ENCODE data around the gene RPGR.

Gene RPGR

GRCh38 chrX:38327775-38328081, 419 bp upstream of the RPGR start:
- no peak for DNase-seq (ENCODE audit: low spot score)

- DNase-seq (ENCODE audit: low spot score), result no peak
These were observed 1.2 kb downstream of the RPGR start for GRCh38 chrX:38326086-38326485.

GRCh38 chrX:38320819-38321218, 6.5 kb downstream of the RPGR start:
- no peak for DNase-seq (ENCODE audit: low spot score)

DNA sequence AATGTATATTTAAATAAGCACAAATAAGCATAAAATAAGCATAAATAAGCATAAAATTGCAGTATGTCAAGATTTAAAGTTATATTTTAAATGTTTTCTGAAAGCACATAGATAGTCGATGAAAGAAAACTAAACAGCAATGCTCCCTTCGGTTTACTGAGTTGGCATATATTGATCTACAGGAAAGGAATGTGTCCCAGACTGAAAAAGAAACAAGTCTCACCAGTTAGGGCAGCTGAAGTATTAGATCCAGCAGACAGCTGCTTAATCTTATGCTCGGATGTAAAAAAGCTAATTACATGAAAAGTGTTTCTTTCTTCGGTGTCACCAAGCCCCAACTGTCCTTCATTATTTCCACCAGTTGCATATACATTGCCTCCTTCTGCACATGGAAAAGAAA, 8.7 kb downstream of the RPGR start:
- DNase-seq (ENCODE audit: low spot score), result no peak

GRCh38 chrX:38318196-38318595, 9.1 kb downstream of the RPGR start:
- no peak for DNase-seq (ENCODE audit: low spot score)

DNA sequence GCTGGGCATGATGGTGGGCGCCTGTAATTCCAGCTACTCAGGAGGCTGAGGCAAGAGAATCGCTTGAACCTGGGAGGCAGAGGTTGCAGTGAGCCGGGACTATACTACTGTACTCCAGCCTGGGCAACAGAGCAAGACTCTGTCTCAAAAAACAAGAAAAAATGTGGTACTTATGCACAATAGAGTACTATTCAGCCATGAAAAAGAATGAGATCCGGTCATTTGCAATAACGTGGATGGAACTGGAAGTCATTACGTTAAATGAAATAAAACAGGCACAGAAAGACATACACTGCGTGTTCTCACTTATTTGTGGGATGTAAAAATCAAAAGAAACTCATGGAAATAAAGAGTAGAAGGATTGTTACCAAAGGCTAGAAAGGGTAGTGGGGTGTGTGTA, 12.1 kb downstream of the RPGR start:
- DNase-seq (ENCODE audit: low spot score), result no peak

DNA sequence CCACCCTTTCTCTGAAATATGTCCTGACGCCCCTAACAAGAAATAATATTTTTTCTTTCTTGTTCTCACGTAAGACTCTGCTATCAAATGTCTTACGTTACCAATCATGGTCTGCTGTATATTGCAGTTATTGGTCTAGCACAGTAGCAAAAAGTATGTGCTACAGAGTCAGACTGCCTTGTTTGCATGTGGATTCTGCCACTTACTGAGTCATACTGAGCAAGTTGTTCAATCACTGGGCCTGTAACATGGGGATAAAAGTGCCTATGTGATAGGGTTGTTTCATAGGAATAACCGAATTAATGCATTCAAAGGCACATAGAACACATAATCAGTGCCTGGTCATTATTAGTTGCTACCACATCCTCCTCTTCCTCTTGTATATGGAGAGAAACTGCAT, 14.1 kb downstream of the RPGR start:
- DNase-seq (ENCODE audit: low spot score), result no peak

- no peak for DNase-seq (ENCODE audit: low spot score)
These were observed 14.9 kb downstream of the RPGR start for GRCh38 chrX:38312436-38312835.

GRCh38 chrX:38311743-38312142, 15.6 kb downstream of the RPGR start:
- no peak for DNase-seq (ENCODE audit: low spot score)

- DNase-seq (ENCODE audit: low spot score), result no peak
These were observed 21.3 kb downstream of the RPGR start for GRCh38 chrX:38305971-38306370.

GRCh38 chrX:38304010-38304409, 23.3 kb downstream of the RPGR start:
- no peak for DNase-seq (ENCODE audit: low spot score)

DNA sequence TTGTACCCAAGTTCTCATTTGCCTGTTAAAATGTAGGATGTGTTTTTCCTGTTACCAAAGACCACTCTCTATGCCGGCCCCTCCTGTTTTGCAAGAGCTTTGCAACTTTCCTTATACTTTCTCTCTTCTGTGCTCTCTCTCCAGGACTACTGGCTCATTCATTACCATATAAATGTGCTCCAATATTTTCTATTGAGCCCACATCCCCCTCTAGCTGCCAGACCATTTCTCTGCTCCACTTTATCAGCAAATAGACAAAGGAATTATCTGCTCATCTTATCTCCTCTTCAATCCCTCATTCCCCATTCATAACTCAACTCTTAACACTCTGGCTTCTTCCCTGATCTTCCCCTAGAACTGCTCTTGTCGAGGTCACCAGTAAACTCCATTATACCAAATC, 33.6 kb downstream of the RPGR start:
- no peak for DNase-seq (ENCODE audit: low spot score)

DNA sequence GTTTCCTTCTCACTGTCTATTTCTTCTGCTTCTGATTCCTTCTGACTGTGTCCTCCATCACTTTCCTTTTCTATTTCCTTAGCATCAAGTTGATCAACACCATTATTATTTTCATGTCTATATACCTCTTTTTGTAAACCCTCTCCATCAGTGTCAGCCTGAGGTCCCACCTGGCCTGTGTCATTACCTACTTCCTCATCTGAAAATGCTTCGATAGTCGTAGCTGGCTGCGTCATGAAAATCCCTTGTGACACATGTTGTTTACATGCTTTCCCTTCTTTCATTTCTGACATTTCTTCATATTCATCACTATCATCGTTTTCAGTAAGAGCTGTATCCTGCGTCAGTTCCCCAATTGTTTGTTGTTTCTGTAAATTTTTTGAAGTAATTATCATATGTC, 39.6 kb downstream of the RPGR start:
- DNase-seq (ENCODE audit: low spot score), result no peak

GRCh38 chrX:38285649-38286048, 41.7 kb downstream of the RPGR start:
- DNase-seq (ENCODE audit: low spot score), result no peak

- no peak for DNase-seq (ENCODE audit: low spot score)
These were observed 45.3 kb downstream of the RPGR start for GRCh38 chrX:38282049-38282448.

DNA sequence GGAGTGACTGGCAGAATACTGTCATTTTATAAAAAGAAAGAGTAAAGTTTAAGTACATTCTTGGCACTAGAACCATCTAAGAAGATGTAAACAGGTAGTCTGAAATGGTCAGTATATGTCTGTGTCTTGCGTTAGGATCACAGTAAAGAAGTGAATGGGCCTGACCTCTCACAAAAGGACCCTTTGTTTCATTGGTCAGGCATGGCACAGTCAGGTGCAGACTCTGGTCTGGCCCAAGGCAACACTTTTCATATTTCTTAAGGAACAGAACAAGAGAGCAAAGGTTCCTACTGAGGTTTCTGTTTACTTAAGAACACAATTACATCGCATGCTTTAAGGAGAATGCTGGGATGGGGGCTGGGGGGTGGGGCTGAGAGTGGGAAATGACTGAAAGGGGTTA, 48.1 kb downstream of the RPGR start:
- no peak for DNase-seq (ENCODE audit: low spot score)

GRCh38 chrX:38278682-38279081, 48.6 kb downstream of the RPGR start:
- DNase-seq (ENCODE audit: low spot score), result no peak

GRCh38 chrX:38277802-38278201, 49.5 kb downstream of the RPGR start:
- DNase-seq (ENCODE audit: low spot score), result no peak

DNA sequence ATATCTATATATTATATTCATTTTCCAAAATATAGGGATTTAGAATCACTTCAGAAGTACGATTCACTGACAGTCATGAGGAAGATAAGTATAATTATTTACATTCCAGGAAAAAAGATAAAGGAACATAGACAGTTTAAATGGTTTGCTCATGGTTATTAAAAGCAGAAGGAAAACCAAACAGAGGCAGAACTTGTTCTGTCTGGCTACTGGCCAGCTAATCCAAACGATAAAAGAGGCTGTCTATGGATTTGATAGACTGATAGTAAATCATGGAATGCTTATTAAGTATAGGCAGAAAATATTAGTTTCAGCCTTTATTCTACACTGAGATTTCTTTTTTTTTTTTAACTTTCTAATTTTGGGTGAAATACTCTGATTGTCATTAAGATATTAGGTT, 50.2 kb downstream of the RPGR start:
- no peak for DNase-seq (ENCODE audit: low spot score)

GRCh38 chrX:38276089-38276488, 51.2 kb downstream of the RPGR start:
- DNase-seq (ENCODE audit: low spot score), result no peak

DNA sequence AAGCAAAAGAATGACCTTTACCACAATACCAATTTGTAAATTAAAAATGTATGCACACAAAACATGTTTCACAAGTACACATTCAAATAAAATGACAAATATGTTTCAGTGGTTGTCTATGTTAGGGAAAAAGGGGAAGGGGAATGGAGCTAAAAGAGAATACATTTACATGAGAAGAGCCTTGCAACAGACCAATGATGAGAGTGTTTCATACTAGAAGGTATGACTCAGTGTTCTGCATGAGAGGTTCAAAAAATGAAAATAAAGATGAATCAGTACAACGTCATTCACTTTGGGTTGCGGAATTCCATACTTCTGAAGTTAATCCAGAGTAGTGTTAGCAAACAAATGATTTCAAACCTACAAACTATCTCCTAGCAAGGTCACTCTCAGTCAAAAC, 51.7 kb downstream of the RPGR start:
- DNase-seq (ENCODE audit: low spot score), result no peak

DNA sequence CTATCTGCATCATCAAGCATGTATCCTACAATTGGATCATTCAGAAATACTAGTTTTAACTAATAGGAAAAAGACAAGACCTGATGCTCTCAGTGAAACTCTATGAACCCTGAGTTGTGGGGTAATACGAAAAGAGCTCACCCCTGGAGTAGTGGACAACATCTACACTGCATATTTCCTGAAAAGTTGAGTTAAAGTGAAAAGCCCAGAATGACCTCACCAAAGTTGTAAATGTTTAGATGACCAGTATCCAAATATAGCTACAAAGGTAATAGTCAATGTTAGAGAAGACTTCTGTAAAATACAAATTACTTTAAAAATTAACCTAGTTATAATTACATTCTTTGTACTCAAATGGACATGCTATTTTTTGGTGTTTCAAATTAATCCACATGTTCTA, 53.9 kb downstream of the RPGR start:
- DNase-seq (ENCODE audit: low spot score), result no peak

- no peak for DNase-seq (ENCODE audit: low spot score)
These were observed 56.1 kb downstream of the RPGR start for GRCh38 chrX:38271154-38271716.

DNA sequence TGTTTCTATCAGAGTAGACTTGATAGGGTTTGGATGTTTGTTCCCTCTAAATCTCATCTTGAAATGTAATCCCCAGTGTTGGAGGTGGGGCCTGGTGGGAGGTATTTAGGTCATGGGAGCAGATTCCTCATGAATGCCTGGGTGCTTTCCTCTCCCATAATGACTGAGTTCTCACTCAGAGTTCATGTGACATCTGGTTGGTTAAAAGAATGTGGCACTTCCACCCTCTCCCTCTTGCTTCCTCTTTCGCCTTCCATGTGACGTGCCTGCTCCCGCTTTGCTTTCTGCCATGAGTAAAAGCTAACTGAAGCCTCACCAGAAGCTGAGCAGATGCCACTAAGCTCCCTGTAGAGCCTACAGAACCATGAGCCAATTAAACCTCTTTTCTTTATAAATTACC, 59.3 kb downstream of the RPGR start:
- no peak for DNase-seq (ENCODE audit: low spot score)
